Body of pancreas (tissue), 4 donors: Measurements from ENCODE around the gene CACNA2D4.

Experiments
- CTCF ChIP-seq, 7 experiments: fragments of 450-650 bp in 4 of 7; fragments of 200-600 bp in 3 of 7; sonication (generic) in 3 of 7; IDR thresholded peaks; one replicate each; pipeline ENCODE4 v1.5.1; 2016 to 2019; ENCODE audit warnings: antibody characterized with exemption in 7 of 7
- POLR2A ChIP-seq, 3 donors: fragments of 450-650 bp; IDR thresholded peaks; one replicate each; pipeline ENCODE4 v1.6.1; 2016; ENCODE audit warnings: antibody characterized with exemption in 3 of 3, mild to moderate bottlenecking in 2 of 3

DNA sequence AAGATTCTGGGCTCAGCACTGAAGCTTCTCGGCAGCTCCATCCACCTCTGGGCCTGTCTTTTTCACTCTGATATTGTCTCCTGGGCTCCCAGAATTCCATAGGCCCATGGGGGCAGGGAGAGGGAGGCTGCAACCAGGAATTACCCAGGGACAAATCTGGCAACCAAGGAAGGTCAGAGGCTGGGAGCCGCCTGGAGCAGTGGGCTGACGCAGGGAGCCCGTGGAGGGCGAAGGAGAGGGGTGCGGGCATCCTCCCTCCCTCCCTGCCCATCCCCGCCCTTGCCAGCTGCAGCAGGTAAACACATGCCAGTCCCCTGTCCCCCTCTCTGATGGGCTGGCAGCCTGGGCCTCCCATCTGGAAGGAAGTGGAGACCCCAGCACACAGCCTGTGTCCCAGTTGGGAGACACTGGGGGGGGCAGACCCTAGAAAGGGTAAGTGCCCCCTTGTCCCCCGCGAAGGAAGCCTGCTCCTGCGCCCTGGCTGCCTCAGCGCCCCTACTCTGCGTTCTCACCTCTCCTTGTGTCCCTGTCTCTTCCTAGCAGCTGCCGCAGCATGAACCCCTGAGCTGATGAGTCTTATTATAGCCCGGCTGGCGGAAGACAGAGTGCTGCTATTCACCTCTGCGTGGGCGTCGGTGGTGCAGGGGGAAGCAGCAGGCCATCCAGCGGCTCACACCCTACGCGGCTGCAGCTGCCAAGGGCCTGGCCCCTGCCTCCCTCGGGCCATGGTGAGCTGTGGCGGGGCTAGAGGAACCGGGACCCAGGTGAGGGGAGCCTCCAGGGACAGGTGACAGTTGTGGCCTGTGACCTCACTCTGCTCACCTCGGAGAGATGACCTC, 91.4 kb downstream of the CACNA2D4 start:
- no peak for TF ChIP-seq CTCF (IDR thresholded peaks at IDR 0.05)
- no peak for TF ChIP-seq POLR2A (IDR thresholded peaks at IDR 0.05)
